ENCODE measurements around the gene IGF1R. TPM values are rescaled to one million over a fixed set of nuclear protein-coding genes. Genes with fewer than 3 reads are reported as not detected.

IGF1R gene
- total RNA-seq, 1 experiment from 2014 or later = 71.3 TPM

DNA sequence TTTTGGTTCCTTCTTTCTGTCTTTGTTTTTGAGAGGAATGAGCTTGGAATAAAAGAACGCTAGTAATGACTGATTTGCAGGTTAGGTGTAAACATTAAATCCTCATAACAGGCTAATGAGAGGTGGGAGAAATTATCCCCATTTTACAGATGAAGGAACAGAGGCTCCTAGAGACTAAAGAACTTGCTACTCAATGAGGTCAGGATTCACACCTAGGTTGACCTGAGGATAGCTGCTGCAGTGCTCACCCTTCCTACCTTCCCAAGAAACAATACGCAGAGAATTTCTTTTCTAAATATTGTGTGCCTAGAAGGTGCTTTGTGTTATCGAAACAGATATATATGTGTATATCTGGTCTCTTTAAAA lies 106.3 kb downstream of the IGF1R start:
- no TSS peak for BruUV-seq (replicated peaks)
- H3K27ac ChIP-seq = no peak overlapping the region
- peaks cover 86% of the 10 kb centered on the region for H3K79me2 ChIP-seq (ENCODE audit: low read depth)
- no peak overlapping the region for H2AFZ ChIP-seq
- H3K27me3 ChIP-seq (ENCODE audit: insufficient read depth, low read depth) = no peaks in the 10 kb centered on the region
- no peak overlapping the region for H3K4me3 ChIP-seq
- H3K9me3 ChIP-seq (ENCODE audit: insufficient read depth, low read depth) = no peaks in the 10 kb centered on the region
- intact Hi-C loops (cut with micrococcal nuclease; ENCODE audit: unreplicated experiment) = no loop called here
- no peak for DNase-seq
- no peaks in the 10 kb centered on the region for H3F3A ChIP-seq (ENCODE audit: insufficient read depth, low read depth)
- peaks cover 11% of the 10 kb centered on the region for H4K20me1 ChIP-seq (ENCODE audit: insufficient read depth)
- H3K9me2 ChIP-seq (ENCODE audit: insufficient read depth) = no peaks in the 10 kb centered on the region
- no peak overlapping the region for H3K4me2 ChIP-seq
- CTCF ChIA-PET = no interaction called here
- no peak for TF ChIP-seq EZH2 (IDR thresholded peaks at IDR 0.05; ENCODE audit: low read depth)
- TF ChIP-seq, protein P1, sequence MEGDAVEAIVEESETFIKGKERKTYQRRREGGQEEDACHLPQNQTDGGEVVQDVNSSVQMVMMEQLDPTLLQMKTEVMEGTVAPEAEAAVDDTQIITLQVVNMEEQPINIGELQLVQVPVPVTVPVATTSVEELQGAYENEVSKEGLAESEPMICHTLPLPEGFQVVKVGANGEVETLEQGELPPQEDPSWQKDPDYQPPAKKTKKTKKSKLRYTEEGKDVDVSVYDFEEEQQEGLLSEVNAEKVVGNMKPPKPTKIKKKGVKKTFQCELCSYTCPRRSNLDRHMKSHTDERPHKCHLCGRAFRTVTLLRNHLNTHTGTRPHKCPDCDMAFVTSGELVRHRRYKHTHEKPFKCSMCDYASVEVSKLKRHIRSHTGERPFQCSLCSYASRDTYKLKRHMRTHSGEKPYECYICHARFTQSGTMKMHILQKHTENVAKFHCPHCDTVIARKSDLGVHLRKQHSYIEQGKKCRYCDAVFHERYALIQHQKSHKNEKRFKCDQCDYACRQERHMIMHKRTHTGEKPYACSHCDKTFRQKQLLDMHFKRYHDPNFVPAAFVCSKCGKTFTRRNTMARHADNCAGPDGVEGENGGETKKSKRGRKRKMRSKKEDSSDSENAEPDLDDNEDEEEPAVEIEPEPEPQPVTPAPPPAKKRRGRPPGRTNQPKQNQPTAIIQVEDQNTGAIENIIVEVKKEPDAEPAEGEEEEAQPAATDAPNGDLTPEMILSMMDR (conservative IDR thresholded peaks at IDR 0.05) = no peak
- H3K36me3 ChIP-seq (ENCODE audit: low read depth) = no peaks in the 10 kb centered on the region
- no peaks in the 10 kb centered on the region for H3K4me1 ChIP-seq (replicated peaks; ENCODE audit: insufficient read depth)
- POLR2A ChIA-PET (ENCODE audit: unreplicated experiment) = no interaction called here

DNA sequence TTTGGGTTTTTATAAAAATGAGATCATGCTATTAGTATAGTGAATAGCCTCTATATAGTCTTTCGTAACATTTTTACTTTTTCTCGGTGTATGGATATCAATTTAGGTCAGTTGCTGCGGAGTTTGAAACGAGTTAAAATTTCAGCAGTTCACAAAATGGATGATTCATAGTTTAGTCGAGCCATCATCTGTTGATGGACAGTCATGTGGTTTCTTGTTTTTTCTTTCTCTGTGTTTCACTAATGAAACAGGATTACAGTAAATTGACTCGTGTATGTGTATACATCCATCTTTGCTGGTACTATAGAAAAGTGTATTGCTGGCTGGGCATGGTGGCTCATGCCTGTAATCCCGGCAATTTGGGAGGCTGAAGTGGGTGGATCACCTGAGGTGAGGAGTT lies 106.8 kb downstream of the IGF1R start:
- Histone ChIP-seq H3K9me2 (ENCODE audit: insufficient read depth) (no peaks in the 10 kb centered on the region), H3K79me2 (ENCODE audit: low read depth) (peaks cover 86% of the 10 kb centered on the region), H4K20me1 (ENCODE audit: insufficient read depth) (peaks cover 11% of the 10 kb centered on the region), H2AFZ (no peak overlapping the region), H3K27me3 (ENCODE audit: insufficient read depth, low read depth) (no peaks in the 10 kb centered on the region), H3F3A (ENCODE audit: insufficient read depth, low read depth) (no peaks in the 10 kb centered on the region), H3K27ac (no peak overlapping the region), H3K4me1 (replicated peaks; ENCODE audit: insufficient read depth) (no peaks in the 10 kb centered on the region), H3K9me3 (ENCODE audit: insufficient read depth, low read depth) (no peaks in the 10 kb centered on the region), H3K4me2 (no peak overlapping the region), H3K36me3 (ENCODE audit: low read depth) (no peaks in the 10 kb centered on the region), H3K4me3 (no peak overlapping the region)
- BruUV-seq (replicated peaks) = no TSS peak
- DNase-seq = no peak
- no peak for TF ChIP-seq EZH2 (IDR thresholded peaks at IDR 0.05; ENCODE audit: low read depth)
- TF ChIP-seq, protein P1 (conservative IDR thresholded peaks at IDR 0.05) = no peak
- intact Hi-C loops (cut with micrococcal nuclease; ENCODE audit: unreplicated experiment) = no loop called here
- CTCF ChIA-PET = no interaction called here
- POLR2A ChIA-PET (ENCODE audit: unreplicated experiment) = no interaction called here

DNA sequence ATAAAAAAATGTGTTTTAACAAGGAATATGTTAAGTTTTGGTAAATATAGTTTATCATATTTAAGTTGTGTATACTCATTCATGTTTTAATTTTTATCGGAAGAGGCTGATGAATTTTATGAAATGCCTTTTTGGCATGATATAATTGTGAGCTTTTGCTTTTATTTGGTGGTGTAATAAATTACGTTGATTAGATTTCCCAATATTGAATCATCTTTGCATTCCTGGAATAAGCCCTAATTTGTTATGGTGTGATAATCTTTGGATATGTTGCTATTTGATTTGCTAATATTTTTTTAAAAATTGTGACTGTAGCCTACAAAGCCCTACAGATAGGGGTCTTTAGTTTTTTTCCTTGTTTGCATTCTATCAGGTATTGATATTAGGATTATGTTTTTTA lies 107.4 kb downstream of the IGF1R start:
- ChIA-PET CTCF (interaction anchor here (0.7 kb wide), 1 partner anchor 93 kb away, joined by 7 read pairs; no protein-coding TSS in a partner anchor), POLR2A (ENCODE audit: unreplicated experiment) (no interaction called here)
- Histone ChIP-seq H3K4me1 (replicated peaks; ENCODE audit: insufficient read depth) (no peaks in the 10 kb centered on the region), H3K27me3 (ENCODE audit: insufficient read depth, low read depth) (no peaks in the 10 kb centered on the region), H3K36me3 (ENCODE audit: low read depth) (no peaks in the 10 kb centered on the region), H3K9me2 (ENCODE audit: insufficient read depth) (no peaks in the 10 kb centered on the region), H3K4me2 (no peak overlapping the region), H3F3A (ENCODE audit: insufficient read depth, low read depth) (no peaks in the 10 kb centered on the region), H2AFZ (no peak overlapping the region), H4K20me1 (ENCODE audit: insufficient read depth) (peaks cover 11% of the 10 kb centered on the region), H3K4me3 (no peak overlapping the region), H3K27ac (no peak overlapping the region), H3K79me2 (ENCODE audit: low read depth) (peaks cover 86% of the 10 kb centered on the region), H3K9me3 (ENCODE audit: insufficient read depth, low read depth) (no peaks in the 10 kb centered on the region)
- intact Hi-C loops (cut with micrococcal nuclease; ENCODE audit: unreplicated experiment) = no loop called here
- TF ChIP-seq, protein P1 (conservative IDR thresholded peaks at IDR 0.05) = no peak
- TF ChIP-seq EZH2 (IDR thresholded peaks at IDR 0.05; ENCODE audit: low read depth) = no peak
- no TSS peak for BruUV-seq (replicated peaks)
- no peak for DNase-seq
